ENCODE results near the gene MCOLN2.
"Not testable (repeated sequence)": the region's sequence is repeated elsewhere in the genome, so short reads cannot be mapped to it uniquely, and the experiment has no call there.

The MCOLN2 gene

DNA sequence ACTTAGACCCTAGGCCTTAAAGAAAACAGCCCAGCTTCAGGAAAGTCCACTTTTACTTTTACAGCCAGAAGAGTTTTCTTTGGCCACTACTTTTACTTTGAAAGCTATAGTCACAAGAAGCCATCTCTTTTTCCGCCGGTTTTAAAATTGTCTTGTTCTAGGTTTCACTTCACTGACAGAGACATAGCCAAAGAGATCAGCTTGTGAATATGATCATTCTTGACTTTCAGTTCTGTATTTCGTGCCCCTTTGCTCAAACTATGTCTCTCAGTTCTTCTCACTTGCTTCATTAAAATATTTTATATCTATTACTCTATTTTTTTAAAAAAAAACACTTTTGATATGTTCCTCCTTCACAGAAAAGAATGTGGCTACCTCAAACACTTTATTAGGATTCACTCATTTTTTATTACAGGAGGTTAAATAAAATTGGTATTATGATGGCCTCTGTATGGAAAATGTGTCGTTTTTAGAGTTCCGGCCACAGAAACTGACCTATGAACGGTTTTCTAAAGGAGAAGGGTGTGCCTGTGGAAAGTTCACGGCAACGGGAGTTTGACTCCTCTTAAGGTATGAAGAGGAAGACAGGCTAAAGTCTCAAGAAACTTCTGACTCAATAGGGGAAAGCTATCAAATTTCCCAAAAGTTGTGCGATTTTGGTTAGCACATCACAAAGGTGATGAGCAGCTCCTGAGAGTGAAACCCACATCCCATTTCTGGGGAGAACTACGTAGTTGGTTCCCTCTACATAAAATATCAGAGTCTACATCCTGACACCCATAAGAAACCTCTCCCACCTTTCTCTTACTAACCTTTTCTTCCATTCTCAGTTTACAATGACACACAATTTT is 1.2 kb downstream of the MCOLN2 start:
- Histone ChIP-seq H3F3A (ENCODE audit: insufficient read depth, low read length) (no peaks in the 10 kb centered on the region; the same call in 1 of the 2 replicates), H3K4me3 (ENCODE audit: low read depth, low read length, poor library complexity, severe bottlenecking) (peak overlapping the region; percentile 93), H3K9ac (ENCODE audit: low read length) (peak overlapping the region; percentile 96), H3K36me3 (ENCODE audit: insufficient read depth, low read length) (peaks cover 16% of the 10 kb centered on the region; the same call in 1 of the 2 replicates), H4K20me1 (ENCODE audit: insufficient read depth, low read length) (no peaks in the 10 kb centered on the region), H3K27ac (ENCODE audit: low read depth, low read length, poor library complexity, severe bottlenecking) (peak overlapping the region; percentile 96), H2AFZ (ENCODE audit: low read length) (no peak overlapping the region), H3K27me3 (ENCODE audit: insufficient read depth, low read length) (no peaks in the 10 kb centered on the region), H3K9me2 (ENCODE audit: low read depth, low read length) (no peaks in the 10 kb centered on the region), H3K79me2 (ENCODE audit: insufficient read depth, low read length) (peaks cover 45% of the 10 kb centered on the region), H3K4me1 (ENCODE audit: insufficient read depth, low read length, severe bottlenecking) (peaks cover 69% of the 10 kb centered on the region), H3K4me2 (ENCODE audit: low read length) (peak overlapping the region; percentile 81), H3K9me3 (ENCODE audit: low read length) (no peaks in the 10 kb centered on the region)
- TF ChIP-seq EZH2 (IDR thresholded peaks at IDR 0.05; ENCODE audit: borderline replicate concordance, low read length) (no peak), CTCF (IDR thresholded peaks at IDR 0.05; ENCODE audit: low read length) (no peak)

GRCh38 chr1:84991097-84991920 is 5.6 kb downstream of the MCOLN2 start:
- H3K79me2 ChIP-seq (ENCODE audit: insufficient read depth, low read length) = peaks cover 82% of the 10 kb centered on the region
- no peak for TF ChIP-seq CTCF (IDR thresholded peaks at IDR 0.05; ENCODE audit: low read length)
- no peak for TF ChIP-seq EZH2 (IDR thresholded peaks at IDR 0.05; ENCODE audit: borderline replicate concordance, low read length)
- H3K4me3 ChIP-seq (ENCODE audit: low read depth, low read length, poor library complexity, severe bottlenecking) = no peak overlapping the region
- H4K20me1 ChIP-seq (ENCODE audit: insufficient read depth, low read length) = no peaks in the 10 kb centered on the region
- no peak overlapping the region for H2AFZ ChIP-seq (ENCODE audit: low read length)
- peak overlapping the region; percentile 36 for H3K4me2 ChIP-seq (ENCODE audit: low read length)
- peak overlapping the region; percentile 32 for H3K27ac ChIP-seq (ENCODE audit: low read depth, low read length, poor library complexity, severe bottlenecking)
- H3K36me3 ChIP-seq (ENCODE audit: insufficient read depth, low read length) = peaks cover 20% of the 10 kb centered on the region
- peaks cover 51% of the 10 kb centered on the region for H3K4me1 ChIP-seq (ENCODE audit: insufficient read depth, low read length, severe bottlenecking)
- H3K27me3 ChIP-seq (ENCODE audit: insufficient read depth, low read length) = no peaks in the 10 kb centered on the region
- no peaks in the 10 kb centered on the region for H3K9me2 ChIP-seq (ENCODE audit: low read depth, low read length)
- H3K9ac ChIP-seq (ENCODE audit: low read length) = no peak overlapping the region
- no peaks in the 10 kb centered on the region for H3K9me3 ChIP-seq (ENCODE audit: low read length)
- H3F3A ChIP-seq (ENCODE audit: insufficient read depth, low read length) = no peaks in the 10 kb centered on the region; the same call in 1 of the 2 replicates

- Histone ChIP-seq H4K20me1 (ENCODE audit: insufficient read depth, low read length) (no peaks in the 10 kb centered on the region), H3K27me3 (ENCODE audit: insufficient read depth, low read length) (no peaks in the 10 kb centered on the region), H3K9ac (ENCODE audit: low read length) (no peak overlapping the region), H3K9me3 (ENCODE audit: low read length) (no peaks in the 10 kb centered on the region; the same call in 1 of the 2 replicates), H3K9me2 (ENCODE audit: low read depth, low read length) (no peaks in the 10 kb centered on the region), H3K79me2 (ENCODE audit: insufficient read depth, low read length) (peaks cover 89% of the 10 kb centered on the region), H3K4me3 (ENCODE audit: low read depth, low read length, poor library complexity, severe bottlenecking) (no peak overlapping the region), H3K4me2 (ENCODE audit: low read length) (peak overlapping the region; percentile 35; the same call in 1 of the 2 replicates), H2AFZ (ENCODE audit: low read length) (no peak overlapping the region), H3K4me1 (ENCODE audit: insufficient read depth, low read length, severe bottlenecking) (peaks cover 34% of the 10 kb centered on the region), H3K27ac (ENCODE audit: low read depth, low read length, poor library complexity, severe bottlenecking) (peak overlapping the region; percentile 32), H3K36me3 (ENCODE audit: insufficient read depth, low read length) (peaks cover 35% of the 10 kb centered on the region), H3F3A (ENCODE audit: insufficient read depth, low read length) (no peaks in the 10 kb centered on the region)
- TF ChIP-seq EZH2 (IDR thresholded peaks at IDR 0.05; ENCODE audit: borderline replicate concordance, low read length) = no peak
- no peak for TF ChIP-seq CTCF (IDR thresholded peaks at IDR 0.05; ENCODE audit: low read length)
Observed at GRCh38 chr1:84988588-84988987, 8.3 kb downstream of the MCOLN2 start.

DNA sequence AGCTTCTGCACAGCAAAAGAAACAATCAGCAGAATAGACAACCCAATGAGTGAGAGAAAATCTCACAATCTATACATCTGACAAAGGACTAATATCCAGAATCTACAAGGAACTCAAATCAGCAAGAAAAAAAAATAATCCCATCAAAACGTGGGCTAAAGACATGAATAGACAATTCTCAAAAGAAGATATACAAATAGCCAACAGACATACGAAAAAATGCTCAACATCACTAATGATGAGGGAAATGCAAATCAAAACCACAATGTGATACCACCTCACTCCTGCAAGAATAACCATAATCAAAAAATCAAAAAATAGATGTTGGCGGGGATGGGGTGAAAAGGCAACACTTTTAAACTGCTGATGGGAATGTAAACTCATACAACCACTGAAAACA is 10.4 kb downstream of the MCOLN2 start:
- Histone ChIP-seq H3K79me2 (ENCODE audit: insufficient read depth, low read length) (peaks cover 88% of the 10 kb centered on the region), H3K36me3 (ENCODE audit: insufficient read depth, low read length) (peaks cover 30% of the 10 kb centered on the region), H3K4me1 (ENCODE audit: insufficient read depth, low read length, severe bottlenecking) (peaks cover 15% of the 10 kb centered on the region)
- H3K27me3 ChIP-seq (ENCODE audit: insufficient read depth, low read length); H3K9ac ChIP-seq (ENCODE audit: low read length); H3K27ac ChIP-seq (ENCODE audit: low read depth, low read length, poor library complexity, severe bottlenecking); H3K4me3 ChIP-seq (ENCODE audit: low read depth, low read length, poor library complexity, severe bottlenecking); H2AFZ ChIP-seq (ENCODE audit: low read length); H3K9me2 ChIP-seq (ENCODE audit: low read depth, low read length); H4K20me1 ChIP-seq (ENCODE audit: insufficient read depth, low read length); H3F3A ChIP-seq (ENCODE audit: insufficient read depth, low read length); H3K4me2 ChIP-seq (ENCODE audit: low read length); H3K9me3 ChIP-seq (ENCODE audit: low read length): not testable (repeated sequence)
